Fibroblast of skin of left quadriceps (primary cell): ENCODE measurements around the gene SUPT3H.

Source experiments
- DNase-seq, 2 experiments: peaks; one replicate each; pipeline ENCODE4 v3.0.0-alpha.2; 2013; ENCODE audit warnings: low read depth in 2 of 2

The SUPT3H gene

DNA sequence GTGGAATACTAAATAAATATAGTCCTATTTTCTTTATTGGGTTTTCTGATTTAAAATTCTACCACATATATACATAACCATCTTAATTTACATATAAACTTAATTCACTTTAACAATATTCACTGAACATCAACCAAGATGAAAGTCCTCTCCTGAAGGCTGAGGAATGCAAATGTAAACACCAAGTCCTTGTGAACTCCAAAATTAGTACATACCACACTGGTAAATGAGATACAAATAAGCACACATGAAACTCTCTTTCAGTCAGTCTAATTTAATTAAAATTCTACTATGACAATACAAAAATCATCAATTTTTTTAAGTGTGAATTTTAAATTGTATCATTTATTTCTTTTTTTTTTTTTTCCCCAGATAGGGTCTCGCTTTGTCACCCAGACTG is 254.7 kb downstream of the SUPT3H start:
- DNase-seq, result no peak

DNA sequence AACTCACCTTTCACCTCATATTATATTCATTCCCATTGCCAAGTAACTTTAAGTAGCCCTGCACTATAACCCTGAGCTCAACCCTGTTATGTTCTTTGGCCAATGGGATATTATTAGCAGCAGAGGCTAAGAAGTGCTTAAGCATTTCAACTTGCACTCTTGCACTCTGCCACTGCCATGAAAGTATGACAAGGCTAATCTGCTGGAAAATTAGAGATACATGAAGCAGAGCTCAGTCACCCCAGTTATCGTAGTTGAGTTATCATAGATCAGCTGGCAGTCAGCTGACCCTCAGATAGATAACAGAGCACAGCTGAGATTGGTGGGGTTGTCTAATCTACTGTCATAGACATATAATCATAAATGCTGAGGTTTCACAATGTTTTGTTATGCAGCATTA is 259.0 kb downstream of the SUPT3H start:
- no peak for DNase-seq

DNA sequence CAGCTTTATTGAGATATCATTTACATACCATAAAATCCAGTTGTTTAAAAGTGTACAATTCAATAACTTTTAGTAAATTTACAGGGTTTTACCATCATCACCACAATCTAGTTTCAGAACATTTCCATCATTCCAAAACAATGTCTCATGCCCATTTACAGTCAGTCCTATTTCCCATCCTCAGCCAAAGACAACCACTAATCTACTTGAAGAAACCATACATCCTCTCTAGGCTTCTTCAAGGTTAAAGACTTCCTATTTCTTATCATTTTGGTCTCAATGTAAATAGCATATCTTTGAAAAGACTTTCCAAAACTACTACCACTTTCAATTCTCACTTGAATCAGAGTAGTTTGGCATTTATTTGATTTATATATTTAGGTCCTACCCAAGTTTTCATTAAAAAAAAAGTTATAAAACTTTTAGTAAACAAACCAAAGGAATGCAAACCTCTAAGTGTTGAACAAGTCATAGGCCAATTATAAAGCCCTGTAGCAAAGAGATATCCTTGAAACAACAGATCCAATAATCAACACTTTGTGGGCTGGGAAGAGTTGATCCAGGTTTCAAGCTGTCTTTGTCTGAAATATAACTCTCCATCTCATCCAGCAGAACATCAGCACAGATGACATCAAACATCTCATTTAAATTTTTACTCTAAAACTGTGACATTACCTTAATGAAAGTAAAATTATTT is 260.9 kb downstream of the SUPT3H start:
- peak; percentile 85 to 88 for DNase-seq

DNA sequence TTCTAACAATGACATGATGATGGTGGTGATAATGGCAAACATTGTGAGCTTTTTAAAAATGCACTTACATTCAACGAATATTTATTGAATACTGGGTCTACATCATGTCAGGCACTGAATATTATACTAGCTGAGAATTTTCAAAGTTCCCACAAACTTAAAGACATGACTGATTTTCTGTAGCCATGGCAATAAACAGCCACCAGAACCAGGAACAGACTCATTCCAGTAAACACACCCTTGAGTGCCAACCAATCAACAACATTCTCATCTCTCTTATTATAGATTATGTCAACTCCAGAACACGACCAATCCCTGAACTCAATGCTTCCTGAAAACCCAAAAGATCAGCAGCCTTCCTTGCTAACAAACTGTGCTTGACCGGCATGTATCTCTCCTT is 262.0 kb downstream of the SUPT3H start:
- DNase-seq, result no peak

DNA sequence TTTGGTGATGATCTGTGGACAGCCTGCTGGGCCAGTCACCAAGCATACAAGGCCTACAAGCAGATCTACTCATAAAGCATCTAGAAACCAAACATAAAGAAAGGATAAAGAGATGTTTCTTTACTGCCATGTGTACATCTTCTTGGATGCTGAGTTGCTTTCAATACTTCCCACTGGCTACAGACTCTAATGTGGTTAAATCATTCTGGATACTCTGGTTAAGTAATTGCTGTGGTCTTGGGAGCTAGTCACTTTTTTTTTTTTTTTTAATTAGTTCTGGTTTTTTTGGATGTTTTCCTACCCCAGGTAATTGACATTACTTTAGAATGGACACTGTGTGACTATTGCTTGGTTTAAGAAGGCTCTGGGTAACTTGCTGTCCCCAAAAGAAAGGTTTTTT is 265.0 kb downstream of the SUPT3H start:
- no peak for DNase-seq

DNA sequence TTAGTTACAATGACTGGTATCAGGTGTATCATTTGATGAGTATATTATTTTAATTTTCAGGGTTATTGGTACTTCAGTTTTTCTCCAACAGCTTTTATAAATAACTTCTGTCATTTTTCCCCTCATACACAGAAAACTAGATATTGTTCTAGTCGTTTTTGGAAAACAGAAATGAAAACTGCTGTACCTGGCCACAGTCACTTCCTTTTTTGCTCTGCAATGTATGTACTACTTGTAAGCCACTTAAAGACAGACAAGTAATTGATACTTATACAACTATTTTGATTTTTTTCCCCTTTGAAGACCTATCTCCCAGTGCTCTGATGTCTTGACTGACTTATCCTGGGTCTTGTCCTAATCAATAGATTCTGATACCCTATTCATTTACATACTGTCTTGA is 268.2 kb downstream of the SUPT3H start:
- DNase-seq, result no peak

DNA sequence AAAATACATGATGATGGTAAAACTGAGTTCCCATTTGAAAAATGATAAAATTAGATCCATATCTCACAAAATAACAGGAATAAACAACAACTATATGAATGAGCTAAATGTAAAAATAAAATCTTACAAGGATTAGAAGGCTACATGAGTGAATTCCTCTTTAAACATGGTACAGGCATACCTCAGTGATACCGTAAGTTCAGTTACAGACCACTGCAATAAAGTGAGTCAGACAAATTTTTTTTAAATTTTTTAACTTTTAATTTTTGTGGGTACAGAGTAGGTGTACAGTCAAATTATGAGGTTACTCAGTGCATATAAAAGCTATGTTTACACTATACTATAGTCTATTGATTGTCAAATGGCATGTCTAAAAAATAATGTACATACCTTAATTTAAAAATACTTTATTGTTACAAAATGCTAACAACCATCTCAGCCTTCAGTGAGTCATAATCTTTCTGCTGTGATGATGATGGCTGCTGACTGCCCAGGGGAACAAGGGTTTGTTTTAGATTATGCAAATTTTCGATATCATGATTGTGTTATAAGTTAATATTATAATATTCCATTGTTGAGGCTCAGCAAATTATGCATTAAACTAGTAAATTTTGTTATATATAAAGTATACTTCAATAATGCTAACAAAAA is 272.4 kb downstream of the SUPT3H start:
- DNase-seq, result no peak

DNA sequence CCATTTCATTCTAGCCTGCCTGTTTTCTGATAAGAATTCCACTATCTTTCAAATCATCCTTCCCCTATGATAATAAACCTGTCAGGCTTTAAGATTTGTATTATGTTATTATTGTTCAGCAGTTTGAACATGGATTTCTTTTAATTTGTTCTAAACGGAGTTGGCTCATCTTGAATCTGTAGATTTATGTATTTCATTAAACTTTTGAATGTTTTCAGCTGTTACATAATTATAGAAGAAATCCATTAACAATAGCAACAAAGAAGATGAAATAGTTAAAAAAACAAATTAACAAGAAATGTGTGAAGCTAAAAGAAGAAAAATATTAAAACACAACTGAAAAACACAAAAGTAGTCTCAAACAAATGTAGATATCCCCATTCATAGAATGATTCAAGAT is 273.3 kb downstream of the SUPT3H start:
- DNase-seq, result no peak

DNA sequence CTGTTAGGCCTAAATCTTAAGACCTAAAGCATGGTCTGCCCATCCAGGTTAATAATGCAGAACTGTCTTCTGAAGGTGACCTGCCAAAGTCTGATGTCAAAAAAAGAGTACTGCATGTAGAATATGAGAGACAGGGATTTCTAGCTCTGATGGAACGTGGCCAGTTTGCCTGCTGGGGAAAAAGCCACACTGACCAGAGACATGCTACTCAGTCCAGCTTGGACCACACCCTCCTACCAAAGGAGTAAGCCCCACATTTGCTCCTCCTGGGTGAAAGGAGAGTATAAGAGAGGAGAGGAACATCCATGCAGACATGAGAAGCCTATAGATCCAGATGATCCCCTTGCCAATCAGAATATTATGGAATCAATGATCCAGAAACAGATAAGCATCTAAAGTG is 279.5 kb downstream of the SUPT3H start:
- DNase-seq, result no peak

DNA sequence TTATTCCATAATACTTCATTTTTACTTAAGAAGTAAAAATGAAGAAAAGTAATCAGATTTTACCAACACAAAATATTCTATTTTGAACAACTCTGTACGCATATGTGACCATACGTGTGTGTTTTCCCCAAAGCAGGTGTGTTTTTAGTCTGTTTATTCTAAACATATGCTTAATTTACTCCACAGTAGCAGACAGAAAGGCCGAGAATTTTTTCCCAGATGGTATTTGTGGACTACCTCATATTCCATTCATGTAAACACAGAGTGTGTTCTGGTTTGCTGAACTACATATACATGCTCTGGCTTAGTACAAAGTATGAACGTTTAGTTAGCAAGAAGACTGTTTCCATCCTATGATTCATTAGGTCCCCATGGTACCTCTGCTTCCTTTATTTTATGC is 282.9 kb downstream of the SUPT3H start:
- DNase-seq, result no peak

DNA sequence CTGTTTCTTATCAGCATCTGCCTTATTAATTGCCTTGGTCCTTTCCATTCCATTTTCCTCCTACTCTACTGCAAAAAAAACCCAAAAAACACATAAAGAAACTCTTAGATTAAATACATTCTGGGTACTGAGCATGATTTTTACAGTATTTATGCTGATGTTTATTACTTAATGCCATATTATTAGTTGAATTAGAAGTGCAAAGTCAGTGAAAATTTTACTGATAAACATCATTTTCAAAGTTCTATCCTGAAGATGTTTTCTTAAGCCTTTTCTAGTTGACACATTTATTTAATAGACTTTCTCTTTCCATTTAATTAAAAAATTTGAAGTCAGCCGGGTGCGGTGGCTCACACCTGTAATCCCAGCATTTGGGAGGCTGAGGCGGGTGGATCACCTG is 285.6 kb downstream of the SUPT3H start:
- DNase-seq, result no peak

DNA sequence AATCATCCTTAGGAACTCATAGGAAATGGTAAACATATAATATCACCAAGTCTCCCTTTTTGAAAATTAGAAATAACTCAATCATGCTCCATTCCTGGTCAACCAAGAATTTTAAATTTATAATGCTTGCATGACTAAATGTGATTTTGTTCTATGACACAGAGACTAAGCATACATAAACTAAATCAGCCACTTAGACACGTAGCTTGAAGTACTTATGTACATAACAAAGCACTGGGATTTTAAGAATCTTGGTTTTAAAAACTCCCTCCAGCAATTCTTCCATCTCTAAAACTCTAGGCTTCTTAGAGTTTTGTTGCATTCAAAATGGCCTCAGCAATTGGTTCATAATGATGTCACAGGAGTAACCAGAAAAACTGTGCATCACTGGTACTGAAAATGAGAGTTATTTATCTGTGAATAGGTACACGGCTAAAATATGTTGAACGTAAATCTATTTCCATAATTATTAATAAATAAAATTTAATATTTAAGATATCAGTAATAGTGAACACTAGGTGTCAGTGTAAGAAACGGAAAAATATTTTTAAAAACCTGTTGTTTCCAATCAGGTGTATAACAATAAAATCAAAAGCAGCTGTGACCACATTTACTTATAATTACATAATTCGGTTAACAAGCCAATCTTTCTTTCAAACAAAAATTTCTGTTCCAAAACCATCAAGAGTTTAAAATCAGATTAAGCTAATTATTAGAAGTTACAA is 291.2 kb downstream of the SUPT3H start:
- DNase-seq, result no peak

DNA sequence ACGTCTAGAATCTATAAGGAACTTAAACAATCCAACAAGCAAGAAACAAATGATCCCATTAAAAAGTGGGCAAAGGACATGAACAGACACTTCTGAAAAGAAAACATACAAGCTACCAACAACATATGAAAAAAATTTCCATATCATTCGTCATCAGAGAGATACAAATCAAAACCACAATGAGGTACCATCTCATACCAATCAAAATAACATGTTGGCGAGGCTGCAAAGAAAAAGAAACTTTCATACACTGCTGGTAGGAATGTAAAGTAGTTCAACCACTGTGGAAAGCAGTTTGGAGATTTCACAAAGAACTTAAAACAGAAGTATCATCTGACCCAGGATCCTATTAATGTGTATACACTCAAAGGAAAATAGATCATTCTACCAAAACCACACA is 293.5 kb downstream of the SUPT3H start:
- DNase-seq, result no peak

DNA sequence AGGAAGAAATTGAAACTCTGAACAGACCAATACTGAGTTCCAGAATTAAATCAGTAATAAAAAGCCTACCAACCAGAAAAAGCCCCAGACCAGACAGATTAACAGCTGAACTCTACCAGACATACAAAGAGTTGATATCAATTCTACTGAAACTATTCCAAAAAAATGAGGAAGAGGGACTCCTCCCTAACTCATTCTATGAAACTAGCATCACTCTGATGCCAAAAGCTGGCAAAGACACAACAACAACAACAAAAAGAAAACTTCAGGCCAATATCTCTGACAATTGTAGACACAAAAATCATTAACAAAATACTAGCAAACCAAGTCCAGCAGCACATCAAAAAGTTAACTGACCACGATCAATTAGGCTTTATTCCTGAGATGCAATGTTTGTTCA is 295.6 kb downstream of the SUPT3H start:
- DNase-seq, result no peak

DNA sequence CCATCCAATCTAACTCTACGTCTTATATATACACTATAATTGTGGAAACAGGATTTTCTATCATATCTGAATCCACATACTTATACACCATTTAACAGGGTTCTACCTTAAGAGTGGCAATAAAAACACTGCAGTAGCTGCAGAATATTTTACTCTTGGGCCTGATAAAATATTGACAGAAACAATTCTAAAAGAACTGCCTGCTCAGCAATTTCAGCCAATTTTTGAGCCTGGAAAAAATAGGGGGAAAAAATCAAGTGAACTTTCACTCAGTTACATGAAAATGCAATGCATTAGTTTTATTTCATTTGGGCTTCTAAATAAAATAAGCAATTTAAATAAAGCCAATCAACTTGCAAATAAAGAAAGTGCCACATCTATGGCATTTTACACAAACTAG is 296.1 kb downstream of the SUPT3H start:
- no peak for DNase-seq

DNA sequence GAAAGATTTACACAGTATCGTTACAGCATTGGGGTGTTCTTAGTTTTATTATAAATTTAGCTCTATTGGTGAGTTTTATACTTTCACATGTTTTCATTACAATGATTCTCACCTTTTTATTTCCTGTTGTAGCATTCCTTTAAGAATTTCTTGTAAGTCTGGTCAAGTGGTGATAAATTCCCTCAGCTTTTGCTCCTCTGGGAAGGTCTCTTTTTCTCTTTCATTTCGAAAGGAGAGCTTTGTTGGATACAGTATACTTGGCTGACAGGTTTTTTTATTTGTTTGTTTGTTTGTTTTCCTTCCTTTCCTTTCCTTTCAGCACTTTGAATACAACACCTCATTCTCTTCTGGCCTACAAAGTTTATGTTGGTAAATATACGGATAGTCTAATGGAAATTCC is 299.3 kb downstream of the SUPT3H start:
- DNase-seq, result no peak

DNA sequence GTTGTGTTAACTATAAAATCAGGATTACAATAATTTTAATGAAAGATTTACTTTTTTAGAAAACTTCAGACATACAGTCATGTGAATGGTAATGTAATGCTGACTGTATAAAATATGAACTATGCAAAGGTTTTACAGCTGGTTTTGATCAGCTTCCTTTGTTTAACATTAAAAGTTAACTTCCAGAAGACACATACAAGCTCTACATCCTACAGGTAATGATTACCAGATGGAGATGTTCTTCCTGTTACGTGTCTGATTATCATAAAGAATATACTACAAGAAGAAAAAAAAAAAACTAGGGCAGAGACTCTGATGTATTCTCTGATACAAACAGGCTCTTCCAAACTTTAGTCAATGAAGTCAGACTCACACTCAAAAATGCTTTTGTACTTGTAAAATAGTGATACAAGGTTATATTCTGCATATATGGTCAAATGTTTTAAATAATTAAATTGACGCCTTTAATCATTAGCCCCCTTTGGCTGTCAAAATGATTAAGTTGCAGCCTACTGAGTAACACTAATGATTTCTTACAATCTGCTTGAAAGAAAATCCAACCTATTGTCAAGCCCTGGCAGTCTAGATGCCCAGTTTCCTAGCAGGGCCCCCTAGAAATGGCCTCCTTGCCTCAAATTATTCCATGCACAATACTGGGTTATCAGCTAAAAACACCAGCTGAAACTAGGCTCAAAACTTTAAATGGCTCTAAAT is 301.4 kb downstream of the SUPT3H start:
- DNase-seq, result peak; percentile 93

DNA sequence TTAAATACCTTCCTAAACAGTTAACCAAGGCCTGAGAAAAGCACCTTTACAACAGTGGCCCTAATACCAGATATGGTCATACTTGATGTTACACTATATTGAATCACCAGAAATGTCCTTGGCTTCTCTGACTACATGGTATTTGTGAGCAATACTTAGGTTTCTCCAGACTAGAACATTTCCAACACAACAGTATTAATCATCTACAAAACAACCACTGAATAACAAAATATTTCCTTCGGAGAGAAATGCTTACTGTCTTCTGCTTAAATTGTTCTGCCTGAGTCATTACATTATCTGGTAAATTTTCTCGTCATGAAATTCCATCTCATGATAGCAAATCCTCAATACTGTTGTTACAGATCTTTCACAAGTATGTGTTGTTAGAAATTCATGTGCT is 302.5 kb downstream of the SUPT3H start:
- DNase-seq, result peak; percentile 93 to 94

DNA sequence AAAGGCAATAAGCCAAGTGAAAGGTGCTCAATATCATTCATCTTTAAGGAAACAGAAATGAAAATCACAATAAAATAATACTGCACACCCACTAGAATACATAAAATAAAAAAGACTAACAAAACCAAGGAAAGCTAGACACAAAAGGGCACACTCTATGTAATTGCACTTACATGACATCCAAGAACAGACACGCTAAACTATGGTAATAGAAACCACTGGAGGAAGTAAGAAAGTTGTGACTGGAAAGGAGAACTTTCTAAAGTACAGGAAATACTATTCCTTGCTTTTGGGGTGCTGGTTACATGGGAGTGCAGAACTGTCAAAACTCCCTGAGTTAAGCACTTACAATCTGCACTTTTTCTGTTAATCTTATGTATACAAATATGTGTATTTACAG is 303.3 kb downstream of the SUPT3H start:
- DNase-seq, result no peak

DNA sequence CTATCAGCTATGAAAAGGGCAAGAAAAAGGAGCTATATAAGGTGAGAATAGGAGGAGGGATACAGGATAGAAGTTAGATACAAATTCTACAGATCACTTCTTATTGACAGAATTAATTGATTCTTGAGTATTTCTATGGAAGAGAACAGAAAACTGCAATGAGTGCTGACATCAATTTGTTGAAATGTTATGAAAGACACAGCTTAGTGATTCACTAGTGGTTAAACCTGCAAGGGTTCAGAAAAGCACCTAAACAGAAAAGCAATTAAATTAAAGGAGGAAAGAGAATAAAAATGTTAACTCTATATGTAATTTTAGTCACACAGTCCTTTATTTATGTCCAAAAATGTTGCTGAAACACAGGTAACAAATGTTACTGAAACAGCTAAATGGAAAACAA is 304.0 kb downstream of the SUPT3H start:
- no peak for DNase-seq

DNA sequence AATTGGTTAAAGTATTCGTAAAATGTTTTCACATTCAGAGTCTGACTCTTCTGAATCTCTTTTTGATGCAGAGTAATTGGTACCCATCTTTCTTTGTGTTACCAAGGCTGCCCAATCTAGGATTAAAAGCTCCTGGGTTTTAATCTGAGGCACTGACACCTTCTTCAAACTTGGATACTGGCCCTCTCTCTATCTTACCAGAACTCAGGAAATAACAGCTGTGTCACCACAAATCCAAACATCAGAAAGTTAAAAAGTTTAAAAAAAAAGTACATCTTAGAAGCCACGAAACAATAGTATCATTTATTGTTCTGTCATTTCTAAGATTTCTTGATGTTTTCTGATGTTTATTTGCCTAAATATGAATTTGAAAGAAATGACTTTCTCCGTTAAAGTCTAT is 305.1 kb downstream of the SUPT3H start:
- DNase-seq, result no peak

DNA sequence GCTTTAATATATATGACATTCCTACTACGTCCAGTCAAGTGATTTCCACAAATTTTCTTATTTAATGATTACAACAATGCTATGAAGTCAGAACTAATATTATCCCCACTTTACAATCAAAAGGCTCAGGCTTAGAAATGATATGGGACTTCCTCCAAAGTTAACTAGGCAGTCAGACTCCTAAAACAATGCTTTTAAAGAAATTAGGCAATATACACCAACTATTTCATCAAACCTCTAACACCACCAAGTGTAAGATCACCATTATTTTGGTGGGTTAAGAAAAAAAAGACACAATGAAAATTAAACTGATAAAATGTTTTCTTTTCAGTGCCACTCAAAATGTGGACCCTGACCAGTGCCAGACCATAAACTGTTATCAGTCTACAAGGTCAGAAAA is 305.7 kb downstream of the SUPT3H start:
- no peak for DNase-seq

DNA sequence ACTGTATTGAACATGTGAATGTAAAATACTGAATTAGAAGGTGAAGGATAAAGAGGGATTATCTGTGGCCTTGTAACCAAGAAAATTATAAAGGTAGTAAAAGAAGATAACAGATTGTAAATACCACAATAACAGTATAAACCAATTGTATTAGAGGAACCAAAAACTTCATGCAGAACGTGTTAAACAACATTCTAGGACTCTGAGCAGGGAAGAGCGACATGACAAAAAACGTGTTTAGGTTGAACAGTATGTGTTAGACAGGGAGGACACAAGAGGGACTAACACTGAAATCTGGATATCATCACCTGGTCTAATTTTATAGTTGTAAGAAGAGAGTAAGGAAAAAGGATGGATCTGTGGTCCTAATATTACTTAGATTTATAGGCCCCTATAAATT is 308.6 kb downstream of the SUPT3H start:
- DNase-seq, result no peak
